Measurements from ENCODE around the gene PPP1R15A. TPM values are rescaled to one million over a fixed set of nuclear protein-coding genes. Genes with fewer than 3 reads are reported as not detected.
A peak's percentile ranks its signal among the peaks of the same experiment; 100 is the strongest.
"Not testable (repeated sequence)": the region's sequence is repeated elsewhere in the genome, so short reads cannot be mapped to it uniquely, and the experiment has no call there.

The PPP1R15A gene
- total RNA-seq, 2 experiments from 2014 or later = 77.2 to 81.4 TPM

- ChIA-PET CTCF (interaction anchor here (0.7 to 6.4 kb wide), 18 partner anchors 13 to 710 kb away, joined by 3 to 109 read pairs (median 6); partner anchors contain the start of genes BCAT2, CA11 and NUCB1), POLR2A (interaction anchor here (0.9 to 2.9 kb wide), 4 partner anchors 46 to 196 kb away, joined by 3 to 10 read pairs (median 8); partner anchors contain the start of gene CA11)
- Mint-ChIP-seq H3K4me1 (peaks cover 8% of the 10 kb centered on the region), H3K27ac (no peak overlapping the region), H3K9me3 (no peaks in the 10 kb centered on the region), H3K36me3 (ENCODE audit: low read depth) (no peaks in the 10 kb centered on the region), H3K4me3 (no peak overlapping the region), H3K27me3 (peaks cover 3% of the 10 kb centered on the region)
- no peak for DNase-seq
Measured at GRCh38 chr19:48841571-48841970, 30.6 kb upstream of the PPP1R15A start.

GRCh38 chr19:48842789-48843162 is 29.4 kb upstream of the PPP1R15A start:
- DNase-seq = peak; percentile 49
- Mint-ChIP-seq H3K4me1 (peaks cover under 1% of the 10 kb centered on the region), H3K4me3 (no peak overlapping the region), H3K27ac (no peak overlapping the region), H3K27me3 (no peaks in the 10 kb centered on the region), H3K9me3 (no peaks in the 10 kb centered on the region), H3K36me3 (ENCODE audit: low read depth) (no peaks in the 10 kb centered on the region)
- POLR2A ChIA-PET = interaction anchor here (0.6 to 2.9 kb wide), 7 partner anchors 11 to 197 kb away, joined by 3 to 10 read pairs (median 5); partner anchors contain the start of genes CA11 and RUVBL2
- CTCF ChIA-PET = interaction anchor here (0.6 to 6.4 kb wide), 36 partner anchors 9 to 337 kb away, joined by 3 to 109 read pairs (median 5); partner anchors contain the start of genes CA11, DHDH, FTL and NUCB1

- ChIA-PET POLR2A (interaction anchor here (2.1 kb wide), 1 partner anchor 31 kb away, joined by 7 read pairs; no protein-coding TSS in a partner anchor), CTCF (interaction anchor here (0.7 to 6.4 kb wide), 9 partner anchors 8 to 279 kb away, joined by 3 to 109 read pairs (median 6); partner anchors contain the start of genes GYS1, HSD17B14 and RUVBL2)
- H3K4me3 Mint-ChIP-seq = no peak overlapping the region
- no peaks in the 10 kb centered on the region for H3K9me3 Mint-ChIP-seq
- H3K4me1 Mint-ChIP-seq = no peaks in the 10 kb centered on the region
- H3K27me3 Mint-ChIP-seq = no peaks in the 10 kb centered on the region
- no peaks in the 10 kb centered on the region for H3K36me3 Mint-ChIP-seq (ENCODE audit: low read depth)
- DNase-seq = no peak
- H3K27ac Mint-ChIP-seq = no peak overlapping the region
Measured at GRCh38 chr19:48844472-48844871, 27.7 kb upstream of the PPP1R15A start.

- no peak overlapping the region for H3K27ac Mint-ChIP-seq
- no peak for DNase-seq
- no peaks in the 10 kb centered on the region for H3K27me3 Mint-ChIP-seq
- H3K4me1 Mint-ChIP-seq = no peaks in the 10 kb centered on the region
- H3K36me3 Mint-ChIP-seq (ENCODE audit: low read depth) = no peaks in the 10 kb centered on the region
- H3K4me3 Mint-ChIP-seq = no peak overlapping the region
- no peaks in the 10 kb centered on the region for H3K9me3 Mint-ChIP-seq
- ChIA-PET POLR2A (interaction anchor here (2.1 kb wide), 1 partner anchor 30 kb away, joined by 7 read pairs; no protein-coding TSS in a partner anchor), CTCF (interaction anchor here (1.2 to 6.4 kb wide), 5 partner anchors 9 to 148 kb away, joined by 6 to 109 read pairs (median 13); partner anchors contain the start of genes GYS1, HSD17B14 and RUVBL2)
Measured at GRCh38 chr19:48845384-48845783, 26.8 kb upstream of the PPP1R15A start.

- DNase-seq; H3K36me3 Mint-ChIP-seq (ENCODE audit: low read depth); H3K4me3 Mint-ChIP-seq; H3K9me3 Mint-ChIP-seq; H3K4me1 Mint-ChIP-seq; H3K27me3 Mint-ChIP-seq; H3K27ac Mint-ChIP-seq: not testable (repeated sequence)
- POLR2A ChIA-PET = interaction anchor here (2.6 kb wide), 1 partner anchor 26 kb away, joined by 7 read pairs; the partner anchor contains the start of gene PPP1R15A
- CTCF ChIA-PET = interaction anchor here (0.8 to 4.5 kb wide), 6 partner anchors 10 to 147 kb away, joined by 3 to 13 read pairs (median 4); partner anchors contain the start of genes GYS1, HSD17B14 and RUVBL2
Measured at GRCh38 chr19:48846659-48847058, 25.6 kb upstream of the PPP1R15A start.

GRCh38 chr19:48852292-48852691 is 19.9 kb upstream of the PPP1R15A start:
- CTCF ChIA-PET = interaction anchor here (0.8 to 1.5 kb wide), 4 partner anchors 10 to 141 kb away, joined by 3 to 4 read pairs (median 4); partner anchors contain the start of genes GYS1 and RUVBL2
- Mint-ChIP-seq H3K4me1 (no peaks in the 10 kb centered on the region), H3K4me3 (no peak overlapping the region), H3K27ac (no peak overlapping the region), H3K9me3 (no peaks in the 10 kb centered on the region), H3K27me3 (no peaks in the 10 kb centered on the region), H3K36me3 (ENCODE audit: low read depth) (no peaks in the 10 kb centered on the region)
- no peak for DNase-seq
- POLR2A ChIA-PET = no interaction called here

- ChIA-PET CTCF (interaction anchor here (0.6 kb wide), 1 partner anchor 125 kb away, joined by 4 read pairs; no protein-coding TSS in a partner anchor), POLR2A (interaction anchor here (0.9 kb wide), 1 partner anchor 11 kb away, joined by 3 read pairs; no protein-coding TSS in a partner anchor)
- no peaks in the 10 kb centered on the region for H3K9me3 Mint-ChIP-seq
- DNase-seq = no peak
- H3K27me3 Mint-ChIP-seq = no peaks in the 10 kb centered on the region
- no peak overlapping the region for H3K4me3 Mint-ChIP-seq
- no peak overlapping the region for H3K27ac Mint-ChIP-seq
- H3K4me1 Mint-ChIP-seq = no peaks in the 10 kb centered on the region
- H3K36me3 Mint-ChIP-seq (ENCODE audit: low read depth) = no peaks in the 10 kb centered on the region
Measured at GRCh38 chr19:48853483-48853882, 18.7 kb upstream of the PPP1R15A start.

GRCh38 chr19:48854103-48854502 is 18.1 kb upstream of the PPP1R15A start:
- Mint-ChIP-seq H3K9me3 (no peaks in the 10 kb centered on the region), H3K27me3 (no peaks in the 10 kb centered on the region), H3K4me1 (peaks cover 3% of the 10 kb centered on the region), H3K4me3 (no peak overlapping the region), H3K27ac (no peak overlapping the region), H3K36me3 (ENCODE audit: low read depth) (no peaks in the 10 kb centered on the region)
- ChIA-PET POLR2A (interaction anchor here (0.9 kb wide), 1 partner anchor 12 kb away, joined by 3 read pairs; no protein-coding TSS in a partner anchor), CTCF (interaction anchor here (0.9 kb wide), 1 partner anchor 66 kb away, joined by 3 read pairs; no protein-coding TSS in a partner anchor)
- DNase-seq = no peak

GRCh38 chr19:48856921-48857320 is 15.3 kb upstream of the PPP1R15A start:
- Mint-ChIP-seq H3K27me3 (peaks cover 2% of the 10 kb centered on the region), H3K36me3 (ENCODE audit: low read depth) (no peaks in the 10 kb centered on the region), H3K9me3 (no peaks in the 10 kb centered on the region), H3K27ac (no peak overlapping the region), H3K4me1 (peaks cover 11% of the 10 kb centered on the region), H3K4me3 (no peak overlapping the region)
- ChIA-PET POLR2A (no interaction called here), CTCF (interaction anchor here (0.7 kb wide), 1 partner anchor 482 kb away, joined by 3 read pairs; no protein-coding TSS in a partner anchor)
- DNase-seq = no peak

- ChIA-PET POLR2A (interaction anchor here (1.0 to 1.5 kb wide), 2 partner anchors 13 to 105 kb away, joined by 3 to 10 read pairs; partner anchors contain the start of gene PPP1R15A), CTCF (interaction anchor here (1.5 to 1.8 kb wide), 3 partner anchors 17 to 134 kb away, joined by 5 to 6 read pairs (median 6); partner anchors contain the start of genes GYS1 and RUVBL2)
- Mint-ChIP-seq H3K27ac (peak overlapping the region; percentile 78), H3K27me3 (peaks cover 2% of the 10 kb centered on the region), H3K36me3 (ENCODE audit: low read depth) (no peaks in the 10 kb centered on the region), H3K9me3 (no peaks in the 10 kb centered on the region), H3K4me1 (peaks cover 11% of the 10 kb centered on the region), H3K4me3 (peak overlapping the region; percentile 94)
- peak; percentile 84 for DNase-seq
Measured at GRCh38 chr19:48858984-48859710, 13.1 kb upstream of the PPP1R15A start.

GRCh38 chr19:48859711-48860572 is 12.3 kb upstream of the PPP1R15A start:
- peaks cover 11% of the 10 kb centered on the region for H3K4me1 Mint-ChIP-seq
- ChIA-PET CTCF (interaction anchor here (0.5 kb wide), 1 partner anchor 112 kb away, joined by 4 read pairs; no protein-coding TSS in a partner anchor), POLR2A (interaction anchor here (1.0 kb wide), 1 partner anchor 104 kb away, joined by 3 read pairs; no protein-coding TSS in a partner anchor)
- no peak overlapping the region for H3K27ac Mint-ChIP-seq
- DNase-seq = no peak
- H3K4me3 Mint-ChIP-seq = no peak overlapping the region
- H3K27me3 Mint-ChIP-seq = peaks cover 2% of the 10 kb centered on the region
- no peaks in the 10 kb centered on the region for H3K36me3 Mint-ChIP-seq (ENCODE audit: low read depth)
- H3K9me3 Mint-ChIP-seq = no peaks in the 10 kb centered on the region

- no peak overlapping the region for H3K27ac Mint-ChIP-seq
- ChIA-PET CTCF (no interaction called here), POLR2A (interaction anchor here (1.9 kb wide), 1 partner anchor 11 kb away, joined by 6 read pairs; the partner anchor contains the start of gene PPP1R15A)
- H3K36me3 Mint-ChIP-seq (ENCODE audit: low read depth) = no peaks in the 10 kb centered on the region
- DNase-seq = no peak
- no peak overlapping the region for H3K4me3 Mint-ChIP-seq
- H3K9me3 Mint-ChIP-seq = no peaks in the 10 kb centered on the region
- H3K4me1 Mint-ChIP-seq = peaks cover 11% of the 10 kb centered on the region
- H3K27me3 Mint-ChIP-seq = peaks cover 5% of the 10 kb centered on the region
Measured at GRCh38 chr19:48861313-48861712, 10.9 kb upstream of the PPP1R15A start.

Measured in activated CD4-positive, alpha-beta memory T cell treated with anti-CD3 and anti-CD28 coated beads, Interleukin-2, amount 10 ng/mL, durations not matched to agents 7 days and 5 days (primary cell).